A549 (cell line): Measurements from ENCODE around the gene ZNF580. TPM values are rescaled to one million over a fixed set of nuclear protein-coding genes. Genes with fewer than 3 reads are reported as not detected.
A peak's percentile ranks its signal among the peaks of the same experiment; 100 is the strongest.

Experiments used
- ATAC-seq, 2 experiments: fragments of 200-7000 bp in 1 of 2; fragments of >200 bp in 1 of 2; cut with Nextera tagmentation in 1 of 2; cut with Tn5 transposase in 1 of 2; 3 replicates each; pipeline versions ENCODE4 v1.8.0 to v1.9.1; 2018 to 2020; ENCODE audit warnings: mild to moderate bottlenecking in 1 of 2, moderate library complexity in 1 of 2
- CTCF ChIA-PET: fragments of 300-600 bp; sonication (Branson Sonifier 250); formaldehyde crosslinking; extraction: SDS; loops from one replicate; lab custom pipeline; 2021; ENCODE audit warnings: antibody characterized with exemption, inconsistent platforms; lab: Yijun Ruan, JAX
- POLR2A ChIA-PET: fragments of 350-600 bp; formaldehyde crosslinking; extraction: SDS; loops from one replicate; lab custom pipeline; 2021; ENCODE audit warnings: antibody characterized with exemption, inconsistent platforms; lab: Yijun Ruan, JAX
- DNase-seq, 2 experiments: peaks; one replicate each; pipeline versions ENCODE4 v3.0.0 to v3.0.0-alpha.2; 2011 to 2016; ENCODE audit warnings: low read depth in 1 of 2, low spot score in 1 of 2
- FAIRE-seq: peaks from 2 replicates; lab custom pipeline; 2011; peaks lifted over from hg19 to GRCh38; lab: Jason Lieb, UNC
- H3K27ac ChIP-seq, 2 experiments: fragments of >200 bp; sonication (Bioruptor Twin); formaldehyde crosslinking; 3 replicates each; pipeline ENCODE4 v1.5.1; 2016 to 2017
- H3K4me1 ChIP-seq: fragments of >200 bp; sonication (Bioruptor Twin); formaldehyde crosslinking; 3 replicates; pipeline ENCODE4 v1.6.1; 2016
- H3K4me2 ChIP-seq: fragments of >200 bp; sonication (Bioruptor Twin); formaldehyde crosslinking; 3 replicates; pipeline ENCODE4 v1.6.1; 2016
- H3K4me3 ChIP-seq: fragments of >200 bp; sonication (Bioruptor Twin); formaldehyde crosslinking; 3 replicates; pipeline ENCODE4 v1.5.1; 2016
- H3K9me3 ChIP-seq: fragments of >200 bp; sonication (Bioruptor Twin); formaldehyde crosslinking; 3 replicates; pipeline ENCODE4 v1.6.1; 2016
- ATOH8 ChIP-seq: fragments of 250-450 bp; sonication (Bioruptor Pico); IDR thresholded peaks from 2 replicates; pipeline ENCODE4 v1.5.0; 2020; ENCODE audit warnings: low read depth, mild to moderate bottlenecking, moderate library complexity
- BCL3 ChIP-seq: fragments of >200 bp; sonication (Bioruptor Twin); formaldehyde crosslinking; IDR thresholded peaks from 3 replicates; pipeline ENCODE4 v1.6.1; 2016
- BHLHE40 ChIP-seq: IDR thresholded peaks from 2 replicates; pipeline ENCODE4 v1.6.1; 2012; ENCODE audit warnings: low read depth, low read length, inconsistent platforms
- CHD4 ChIP-seq: fragments of 200-600 bp; sonication (generic); IDR thresholded peaks from 2 replicates; pipeline ENCODE4 v1.6.1; 2016; ENCODE audit warnings: antibody characterized with exemption, mild to moderate bottlenecking, borderline replicate concordance
- E2F6 ChIP-seq: IDR thresholded peaks from 2 replicates; pipeline ENCODE4 v1.6.1; 2012; ENCODE audit warnings: low read depth, borderline replicate concordance
- EP300 ChIP-seq, 2 experiments: fragments of >200 bp; sonication (Bioruptor Twin); formaldehyde crosslinking; IDR thresholded peaks; 2 replicates in 1 of 2; 3 replicates in 1 of 2; pipeline ENCODE4 v1.6.1; 2016 to 2017
- ESRRA ChIP-seq: fragments of 150-350 bp; IDR thresholded peaks from 2 replicates; pipeline ENCODE4 v1.6.1; 2014; ENCODE audit warnings: mild to moderate bottlenecking, low read length, borderline replicate concordance
- FOSL2 ChIP-seq, 2 experiments: fragments of 450-650 bp in 1 of 2; fragments of >200 bp in 1 of 2; sonication (Bioruptor Twin) in 1 of 2; formaldehyde crosslinking; IDR thresholded peaks; 2 replicates each; pipeline versions ENCODE4 v1.5.0 to v1.6.1; 2016 to 2020; ENCODE audit warnings: mild to moderate bottlenecking in 1 of 2, moderate library complexity in 1 of 2
- FOXS1 ChIP-seq: fragments of 250-450 bp; sonication (Bioruptor Pico); IDR thresholded peaks from 2 replicates; pipeline ENCODE4 v1.5.0; 2020; ENCODE audit warnings: mild to moderate bottlenecking, moderate library complexity
- GATA3 ChIP-seq: IDR thresholded peaks from 2 replicates; pipeline ENCODE4 v1.6.1; 2012; ENCODE audit warnings: borderline replicate concordance
- HDAC2 ChIP-seq: fragments of 200-600 bp; sonication (generic); IDR thresholded peaks from 2 replicates; pipeline ENCODE4 v1.6.1; 2016
- HOXB13 ChIP-seq: fragments of 250-450 bp; sonication (Bioruptor Pico); IDR thresholded peaks from 2 replicates; pipeline ENCODE4 v1.5.0; 2020; ENCODE audit warnings: low read depth, mild to moderate bottlenecking, moderate library complexity
- JUN ChIP-seq, 2 experiments: fragments of >200 bp; sonication (Bioruptor Twin); formaldehyde crosslinking; IDR thresholded peaks; 2 replicates in 1 of 2; 3 replicates in 1 of 2; pipeline ENCODE4 v1.6.1; 2016 to 2017
- JUNB ChIP-seq: fragments of >200 bp; sonication (Bioruptor Twin); formaldehyde crosslinking; IDR thresholded peaks from 2 replicates; pipeline ENCODE4 v1.6.1; 2016
- KDM5A ChIP-seq: fragments of 200-600 bp; sonication (generic); IDR thresholded peaks from 2 replicates; pipeline ENCODE4 v1.6.1; 2016; ENCODE audit warnings: antibody characterized with exemption, mild to moderate bottlenecking
- MAFK ChIP-seq: fragments of 450-650 bp; IDR thresholded peaks from 2 replicates; pipeline ENCODE4 v1.6.1; 2014; ENCODE audit not compliant: partially characterized antibody
- MAX ChIP-seq: IDR thresholded peaks from 2 replicates; pipeline ENCODE4 v1.6.1; 2012
- MAZ ChIP-seq: fragments of 150-350 bp; IDR thresholded peaks from 2 replicates; pipeline ENCODE4 v1.6.1; 2014; ENCODE audit warnings: antibody characterized with exemption, low read depth, low read length, borderline replicate concordance
- NFE2L2 ChIP-seq: fragments of 150-350 bp; conservative IDR thresholded peaks from 2 replicates; pipeline ENCODE4 v1.6.1; 2014; ENCODE audit warnings: low read length
- NR3C1 ChIP-seq: fragments of >200 bp; sonication (Bioruptor Twin); formaldehyde crosslinking; IDR thresholded peaks from 3 replicates; pipeline ENCODE4 v1.6.1; 2017
- POLR2AphosphoS2 ChIP-seq: conservative IDR thresholded peaks from 2 replicates; pipeline ENCODE4 v1.6.1; 2012; ENCODE audit warnings: low read length, improper control_type of control experiment, inconsistent platforms
- RAD21 ChIP-seq, 2 experiments: fragments of >200 bp in 1 of 2; sonication (Bioruptor Twin) in 1 of 2; formaldehyde crosslinking in 1 of 2; IDR thresholded peaks in 1 of 2; conservative IDR thresholded peaks in 1 of 2; 2 replicates in 1 of 2; 3 replicates in 1 of 2; pipeline ENCODE4 v1.6.1; 2012 to 2018; ENCODE audit warnings: inconsistent platforms in 1 of 2
- RARB ChIP-seq: fragments of 250-450 bp; sonication (Bioruptor Pico); IDR thresholded peaks from 2 replicates; pipeline ENCODE4 v1.8.0; 2021; ENCODE audit warnings: mild to moderate bottlenecking, moderate library complexity
- REST ChIP-seq: fragments of 200-600 bp; sonication (generic); IDR thresholded peaks from 2 replicates; pipeline ENCODE4 v1.6.1; 2016; ENCODE audit warnings: antibody characterized with exemption, mild to moderate bottlenecking, moderate library complexity
- RNF2 ChIP-seq: fragments of 200-600 bp; sonication (generic); IDR thresholded peaks from 2 replicates; pipeline ENCODE4 v1.6.1; 2016; ENCODE audit warnings: low read depth, mild to moderate bottlenecking, antibody characterized with exemption, moderate library complexity, borderline replicate concordance
- TP53 ChIP-seq: fragments of 250-450 bp; sonication (Bioruptor Pico); IDR thresholded peaks from 2 replicates; pipeline ENCODE4 v1.5.0; 2021; ENCODE audit warnings: mild to moderate bottlenecking, moderate library complexity
- ZC3H11A ChIP-seq: fragments of 450-650 bp; IDR thresholded peaks from 2 replicates; pipeline ENCODE4 v1.6.1; 2014; ENCODE audit warnings: antibody characterized with exemption, mild to moderate bottlenecking
- ZFP36 ChIP-seq: fragments of 450-650 bp; IDR thresholded peaks from 2 replicates; pipeline ENCODE4 v1.6.1; 2014; ENCODE audit warnings: borderline replicate concordance; ENCODE audit not compliant: partially characterized antibody
- ZNF302 ChIP-seq: fragments of 250-450 bp; sonication (Bioruptor Pico); IDR thresholded peaks from 2 replicates; pipeline ENCODE4 v1.9.0; 2021; ENCODE audit warnings: inconsistent platforms, mild to moderate bottlenecking, moderate library complexity
- ZSCAN20 ChIP-seq: fragments of 250-450 bp; sonication (Bioruptor Pico); IDR thresholded peaks from 2 replicates; pipeline ENCODE4 v1.8.0; 2022; ENCODE audit warnings: mild to moderate bottlenecking, moderate library complexity
- WGBS: methylation state at CpG from one replicate; pipeline ENCODE4 v1.1.6; 2017; ENCODE audit errors: missing lambda C conversion rate; 5-methylcytosine and 5-hydroxymethylcytosine counted together
- polyA plus RNA-seq, 4 experiments: library from polyadenylated mRNA; depleted of rRNA in 3 of 4; stranded (reverse); fragments of >200 nt; fragmentation: RNase III in 1 of 4; extraction: RNeasy Plus Mini Kit Qiagen cat#74134 plus additional on column Dnase treatment in 1 of 4; gene quantifications; 2 replicates in 3 of 4; 3 replicates in 1 of 4; pipeline ENCODE4 v1.2.3, GENCODE V29; 2011 to 2017
- TF ChIP-seq, protein P1 (sequence below): IDR thresholded peaks from 2 replicates; pipeline ENCODE4 v1.6.1; 2012

The ZNF580 gene
- polyA plus RNA-seq, 2 of the 4 experiments (the other 2 are of a cell fraction), result 9.2 to 52.8 TPM

- Histone ChIP-seq H3K4me1 (peaks cover 15% of the 10 kb centered on the region), H3K4me3 (peak overlapping the region; percentile 69), H3K4me2 (peak overlapping the region; percentile 43), H3K9me3 (no peaks in the 10 kb centered on the region), H3K27ac (peak overlapping the region; percentile 95 to 96)
- POLR2A ChIA-PET, result interaction anchor here (0.5 to 2.7 kb wide), 34 partner anchors 9 to 457 kb away, joined by 3 to 44 read pairs (median 5); partner anchors contain the start of genes HSPBP1, ISOC2, KMT5C and NAT14
- no peak for FAIRE-seq
- DNase-seq, result peak; percentile 91 to 99
- CTCF ChIA-PET, result interaction anchor here (0.6 to 16.7 kb wide), 14 partner anchors 8 to 466 kb away, joined by 3 to 348 read pairs (median 3); partner anchors contain the start of gene ZNF784
- 7% methylated on average over 19 of the region's 26 CpGs for WGBS
- peak; percentile 55 to 78 for ATAC-seq
- TF ChIP-seq REST, result no peak
- TF ChIP-seq EP300 (IDR thresholded peaks at IDR 0.05), result no peak
- TF ChIP-seq ATOH8, result 0 out of 2 replicates have a peak, but pooled peaks have one; percentile 21
- no peak for TF ChIP-seq GATA3
- TF ChIP-seq NFE2L2, result no peak
- no peak for TF ChIP-seq HOXB13 (CRISPR knock-in tag)
- TF ChIP-seq ZFP36, result no peak
- TF ChIP-seq, protein P1, sequence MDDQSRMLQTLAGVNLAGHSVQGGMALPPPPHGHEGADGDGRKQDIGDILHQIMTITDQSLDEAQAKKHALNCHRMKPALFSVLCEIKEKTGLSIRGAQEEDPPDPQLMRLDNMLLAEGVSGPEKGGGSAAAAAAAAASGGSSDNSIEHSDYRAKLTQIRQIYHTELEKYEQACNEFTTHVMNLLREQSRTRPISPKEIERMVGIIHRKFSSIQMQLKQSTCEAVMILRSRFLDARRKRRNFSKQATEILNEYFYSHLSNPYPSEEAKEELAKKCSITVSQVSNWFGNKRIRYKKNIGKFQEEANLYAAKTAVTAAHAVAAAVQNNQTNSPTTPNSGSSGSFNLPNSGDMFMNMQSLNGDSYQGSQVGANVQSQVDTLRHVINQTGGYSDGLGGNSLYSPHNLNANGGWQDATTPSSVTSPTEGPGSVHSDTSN, result 0 out of 2 replicates have a peak, but pooled peaks have one; percentile 34
- TF ChIP-seq E2F6, result no peak
- no peak for TF ChIP-seq FOSL2 (IDR thresholded peaks at IDR 0.05)
- peak; percentile 10; the same call in 1 of the 2 replicates for TF ChIP-seq FOSL2 (CRISPR knock-in tag; IDR thresholded peaks at IDR 0.05)
- TF ChIP-seq RAD21 (conservative IDR thresholded peaks at IDR 0.05 in 1 of 2, IDR thresholded peaks at IDR 0.05 in 1 of 2), result peak; percentile 1 to 41; a peak in 2 of 5 replicates
- TF ChIP-seq HDAC2, result no peak
- no peak for TF ChIP-seq RARB (CRISPR knock-in tag)
- TF ChIP-seq JUNB, result no peak
- peak; percentile 8; the same call in 1 of the 2 replicates for TF ChIP-seq MAX
- TF ChIP-seq MAZ, result 0 out of 2 replicates have a peak, but pooled peaks have one; percentile 69
- no peak; the same call in 2 of the 3 replicates for TF ChIP-seq BCL3
- TF ChIP-seq TP53 (CRISPR knock-in tag), result 0 out of 2 replicates have a peak, but pooled peaks have one; percentile 39
- TF ChIP-seq BHLHE40, result no peak
- no peak for TF ChIP-seq ZNF302 (CRISPR knock-in tag)
- TF ChIP-seq RNF2, result no peak
- TF ChIP-seq ZC3H11A, result no peak
- TF ChIP-seq MAFK, result no peak
- no peak for TF ChIP-seq FOXS1 (CRISPR knock-in tag)
- no peak for TF ChIP-seq POLR2AphosphoS2
- TF ChIP-seq NR3C1, result no peak
- peak in 1 of 2 experiments; percentile 90; a peak in 2 of 5 replicates for TF ChIP-seq JUN (IDR thresholded peaks at IDR 0.05)
- no peak for TF ChIP-seq ESRRA
- peak; percentile 74 for TF ChIP-seq KDM5A
- no peak for TF ChIP-seq ZSCAN20 (CRISPR knock-in tag)
- no peak for TF ChIP-seq CHD4
These were observed 41.9 kb upstream of the ZNF580 start for GRCh38 chr19:55598719-55599467.
